ENCODE measurements around the gene CD28. TPM values are rescaled to one million over a fixed set of nuclear protein-coding genes. Genes with fewer than 3 reads are reported as not detected.

CD28 gene
- total RNA-seq, 1 donor from 2014 or later = 2.7 TPM

DNA sequence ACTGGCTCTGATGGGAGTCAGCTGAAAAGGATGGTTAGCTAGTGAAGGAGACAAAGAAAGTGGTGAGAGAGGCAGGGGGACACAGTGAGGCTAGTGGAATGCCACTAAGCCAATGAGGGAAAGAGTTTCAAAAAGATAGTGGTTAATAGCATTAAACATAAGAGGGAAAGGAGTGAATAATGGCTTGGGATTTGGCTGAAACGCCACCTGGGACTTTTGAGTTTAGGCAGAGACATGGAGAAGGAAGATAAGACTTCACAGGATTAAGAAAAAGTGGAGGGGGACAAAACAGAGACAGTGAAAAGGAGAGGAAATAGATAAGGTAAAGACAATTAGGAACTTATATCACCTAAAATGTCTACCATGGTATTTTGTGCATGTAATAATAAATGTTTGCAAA lies 6.9 kb downstream of the CD28 start:
- no peaks in the 10 kb centered on the region for H3K27me3 ChIP-seq
- no peak overlapping the region for H3K27ac ChIP-seq
- no peak overlapping the region for H3K4me3 ChIP-seq
- intact Hi-C loops (cut with DNase I) = no loop called here
- no peaks in the 10 kb centered on the region for H3K4me1 ChIP-seq
- H3K36me3 ChIP-seq = no peaks in the 10 kb centered on the region
- no peak for DNase-seq (ENCODE audit: extremely low spot score in 2 of 2)
- TF ChIP-seq, protein P1, sequence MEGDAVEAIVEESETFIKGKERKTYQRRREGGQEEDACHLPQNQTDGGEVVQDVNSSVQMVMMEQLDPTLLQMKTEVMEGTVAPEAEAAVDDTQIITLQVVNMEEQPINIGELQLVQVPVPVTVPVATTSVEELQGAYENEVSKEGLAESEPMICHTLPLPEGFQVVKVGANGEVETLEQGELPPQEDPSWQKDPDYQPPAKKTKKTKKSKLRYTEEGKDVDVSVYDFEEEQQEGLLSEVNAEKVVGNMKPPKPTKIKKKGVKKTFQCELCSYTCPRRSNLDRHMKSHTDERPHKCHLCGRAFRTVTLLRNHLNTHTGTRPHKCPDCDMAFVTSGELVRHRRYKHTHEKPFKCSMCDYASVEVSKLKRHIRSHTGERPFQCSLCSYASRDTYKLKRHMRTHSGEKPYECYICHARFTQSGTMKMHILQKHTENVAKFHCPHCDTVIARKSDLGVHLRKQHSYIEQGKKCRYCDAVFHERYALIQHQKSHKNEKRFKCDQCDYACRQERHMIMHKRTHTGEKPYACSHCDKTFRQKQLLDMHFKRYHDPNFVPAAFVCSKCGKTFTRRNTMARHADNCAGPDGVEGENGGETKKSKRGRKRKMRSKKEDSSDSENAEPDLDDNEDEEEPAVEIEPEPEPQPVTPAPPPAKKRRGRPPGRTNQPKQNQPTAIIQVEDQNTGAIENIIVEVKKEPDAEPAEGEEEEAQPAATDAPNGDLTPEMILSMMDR (IDR thresholded peaks at IDR 0.05) = no peak
- TF ChIP-seq POLR2A (IDR thresholded peaks at IDR 0.05) = no peak
- TF ChIP-seq POLR2AphosphoS5 (IDR thresholded peaks at IDR 0.05; ENCODE audit: insufficient read depth in 1 of 2, low read depth in 1 of 2) = no peak
- no peaks in the 10 kb centered on the region for H3K9me3 ChIP-seq

DNA sequence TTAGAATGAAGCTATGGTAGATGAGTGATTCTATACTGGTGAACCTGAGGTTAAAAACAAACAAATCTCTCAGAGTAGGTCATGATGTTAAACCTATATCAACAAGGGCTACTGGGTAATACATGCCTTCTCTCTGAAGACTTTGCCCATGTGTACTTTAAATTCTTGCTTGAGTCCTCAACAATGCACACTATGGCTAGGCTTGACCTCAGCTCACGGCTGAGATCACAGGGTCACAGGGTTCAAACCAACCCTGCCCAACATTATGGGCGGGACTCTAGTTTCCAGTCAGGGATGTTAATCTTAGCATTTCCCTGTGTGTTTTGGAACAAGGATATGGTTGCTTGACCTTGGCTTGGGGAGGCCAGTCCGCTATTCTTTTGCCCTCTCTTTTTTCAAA lies 7.7 kb downstream of the CD28 start:
- intact Hi-C loops (cut with DNase I) = no loop called here
- H3K27me3 ChIP-seq = no peaks in the 10 kb centered on the region
- no peaks in the 10 kb centered on the region for H3K9me3 ChIP-seq
- H3K36me3 ChIP-seq = no peaks in the 10 kb centered on the region
- no peak overlapping the region for H3K4me3 ChIP-seq
- no peaks in the 10 kb centered on the region for H3K4me1 ChIP-seq
- H3K27ac ChIP-seq = no peak overlapping the region
- peak in 1 of 2 donors; percentile 21 for TF ChIP-seq POLR2AphosphoS5 (IDR thresholded peaks at IDR 0.05; ENCODE audit: insufficient read depth in 1 of 2, low read depth in 1 of 2)
- TF ChIP-seq, protein P1 (IDR thresholded peaks at IDR 0.05) = no peak
- DNase-seq (ENCODE audit: extremely low spot score in 2 of 2) = no peak

DNA sequence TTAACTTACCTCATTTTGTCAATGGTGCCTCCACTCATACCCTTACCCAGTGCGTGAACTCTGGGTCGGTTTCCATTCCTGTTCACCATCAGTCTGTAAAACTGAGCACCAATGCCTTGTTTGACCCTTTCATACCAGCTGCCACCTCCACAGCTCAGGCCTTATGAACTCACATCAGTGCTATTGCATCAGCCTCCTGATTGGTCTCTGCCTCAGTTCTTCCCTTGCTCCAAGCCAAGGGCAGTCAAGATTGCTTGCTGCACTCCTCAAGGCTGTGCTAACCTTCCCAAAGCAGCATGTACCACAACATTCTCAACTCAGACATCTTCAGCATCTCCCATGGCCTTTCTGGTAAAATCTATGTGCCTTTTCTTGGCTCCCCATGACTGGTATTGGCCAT lies 9.3 kb downstream of the CD28 start:
- intact Hi-C loops (cut with DNase I) = no loop called here
- no peak overlapping the region for H3K4me3 ChIP-seq
- TF ChIP-seq, protein P1 (IDR thresholded peaks at IDR 0.05) = no peak
- TF ChIP-seq POLR2AphosphoS5 (IDR thresholded peaks at IDR 0.05; ENCODE audit: insufficient read depth in 1 of 2, low read depth in 1 of 2) (no peak), POLR2A (IDR thresholded peaks at IDR 0.05) (no peak)
- no peaks in the 10 kb centered on the region for H3K9me3 ChIP-seq
- H3K27ac ChIP-seq = no peak overlapping the region
- no peaks in the 10 kb centered on the region for H3K27me3 ChIP-seq
- no peak for DNase-seq (ENCODE audit: extremely low spot score in 2 of 2)
- H3K4me1 ChIP-seq = no peaks in the 10 kb centered on the region
- no peaks in the 10 kb centered on the region for H3K36me3 ChIP-seq

DNA sequence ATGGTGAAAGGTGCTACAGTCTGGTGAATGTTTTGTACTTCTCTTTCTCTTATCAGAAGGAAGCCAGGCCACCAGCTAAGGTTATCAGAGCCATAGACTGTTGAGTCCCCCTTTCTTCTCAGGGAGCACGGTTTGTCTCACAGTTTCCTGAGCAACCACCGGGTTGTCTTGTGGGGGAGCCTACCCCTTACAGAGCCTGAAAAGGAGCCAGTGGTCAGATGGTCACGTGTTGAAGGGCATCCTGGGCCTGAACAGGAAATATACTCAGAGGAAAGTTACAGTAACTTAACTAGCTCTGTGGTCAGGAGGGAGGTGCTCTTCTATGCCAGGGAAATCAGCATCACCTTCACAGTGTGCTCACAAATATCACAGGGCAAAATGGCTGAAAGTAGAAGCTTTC lies 11.6 kb downstream of the CD28 start:
- DNase-seq (ENCODE audit: extremely low spot score in 2 of 2) = no peak
- no peak overlapping the region for H3K27ac ChIP-seq

More for the DNA sequence above, 11.6 kb downstream of the CD28 start:
- H3K4me3 ChIP-seq = no peak overlapping the region
- intact Hi-C loops (cut with DNase I) = no loop called here
- no peaks in the 10 kb centered on the region for H3K27me3 ChIP-seq
- TF ChIP-seq POLR2AphosphoS5 (IDR thresholded peaks at IDR 0.05; ENCODE audit: insufficient read depth in 1 of 2, low read depth in 1 of 2) (no peak), POLR2A (IDR thresholded peaks at IDR 0.05) (no peak)
- TF ChIP-seq, protein P1 (IDR thresholded peaks at IDR 0.05) = no peak
- no peaks in the 10 kb centered on the region for H3K9me3 ChIP-seq
- no peaks in the 10 kb centered on the region for H3K36me3 ChIP-seq
- H3K4me1 ChIP-seq = no peaks in the 10 kb centered on the region

All from vagina (tissue), 2 donors.